Body of pancreas (tissue), 4 donors: ENCODE results near the gene RSAD2.

Experiments
- POLR2A ChIP-seq, 3 donors: fragments of 450-650 bp; IDR thresholded peaks; one replicate each; pipeline ENCODE4 v1.6.1; 2016; ENCODE audit warnings: antibody characterized with exemption in 3 of 3, mild to moderate bottlenecking in 2 of 3
- TF ChIP-seq, protein P1 (sequence below), 7 experiments: fragments of 450-650 bp in 4 of 7; fragments of 200-600 bp in 3 of 7; sonication (generic) in 3 of 7; IDR thresholded peaks; one replicate each; pipeline ENCODE4 v1.5.1; 2016 to 2019; ENCODE audit warnings: antibody characterized with exemption in 7 of 7

DNA sequence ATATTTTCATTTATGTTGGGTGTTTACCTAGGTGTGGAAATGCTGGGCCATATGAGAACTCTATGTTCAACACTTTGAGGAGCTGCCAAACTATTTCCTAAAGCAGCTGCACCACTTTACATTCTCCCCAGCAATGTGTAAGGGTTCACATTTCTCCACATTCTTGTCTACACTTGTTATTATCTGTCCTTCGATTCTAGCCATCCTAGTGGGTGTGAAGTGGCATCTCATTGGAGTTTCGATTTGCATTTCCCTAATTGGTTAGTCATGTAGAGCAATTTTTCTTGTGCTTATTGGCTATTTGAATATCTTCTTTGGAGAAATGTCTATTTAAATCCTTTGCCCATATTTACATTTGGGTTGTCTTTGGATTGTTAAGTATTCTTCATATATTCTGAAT is 61.5 kb downstream of the RSAD2 start:
- TF ChIP-seq, protein P1, sequence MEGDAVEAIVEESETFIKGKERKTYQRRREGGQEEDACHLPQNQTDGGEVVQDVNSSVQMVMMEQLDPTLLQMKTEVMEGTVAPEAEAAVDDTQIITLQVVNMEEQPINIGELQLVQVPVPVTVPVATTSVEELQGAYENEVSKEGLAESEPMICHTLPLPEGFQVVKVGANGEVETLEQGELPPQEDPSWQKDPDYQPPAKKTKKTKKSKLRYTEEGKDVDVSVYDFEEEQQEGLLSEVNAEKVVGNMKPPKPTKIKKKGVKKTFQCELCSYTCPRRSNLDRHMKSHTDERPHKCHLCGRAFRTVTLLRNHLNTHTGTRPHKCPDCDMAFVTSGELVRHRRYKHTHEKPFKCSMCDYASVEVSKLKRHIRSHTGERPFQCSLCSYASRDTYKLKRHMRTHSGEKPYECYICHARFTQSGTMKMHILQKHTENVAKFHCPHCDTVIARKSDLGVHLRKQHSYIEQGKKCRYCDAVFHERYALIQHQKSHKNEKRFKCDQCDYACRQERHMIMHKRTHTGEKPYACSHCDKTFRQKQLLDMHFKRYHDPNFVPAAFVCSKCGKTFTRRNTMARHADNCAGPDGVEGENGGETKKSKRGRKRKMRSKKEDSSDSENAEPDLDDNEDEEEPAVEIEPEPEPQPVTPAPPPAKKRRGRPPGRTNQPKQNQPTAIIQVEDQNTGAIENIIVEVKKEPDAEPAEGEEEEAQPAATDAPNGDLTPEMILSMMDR (IDR thresholded peaks at IDR 0.05), result no peak
- no peak for TF ChIP-seq POLR2A (IDR thresholded peaks at IDR 0.05)
